Neutrophil (primary cell): ENCODE data around the gene GTPBP1.

Experiments
- H3K27ac ChIP-seq: fragments of 200-600 bp; sonication (generic); 2 replicates; pipeline ENCODE4 v1.5.1; 2016; ENCODE audit warnings: mild to moderate bottlenecking, moderate library complexity
- H3K27me3 ChIP-seq: fragments of 200-600 bp; sonication (generic); 2 replicates; pipeline ENCODE4 v1.6.0; 2016; ENCODE audit warnings: mild to moderate bottlenecking
- H3K36me3 ChIP-seq: fragments of 200-600 bp; sonication (generic); 2 replicates; pipeline ENCODE4 v1.5.1; 2017
- H3K4me1 ChIP-seq, 2 experiments: fragments of 200-600 bp in 1 of 2; sonication (generic) in 1 of 2; 1 replicate in 1 of 2; 2 replicates in 1 of 2; pipeline versions ENCODE4 v1.5.1 to v1.6.1; 2013 to 2016; ENCODE audit warnings: low read depth in 1 of 2, low read length in 1 of 2, mild to moderate bottlenecking in 1 of 2, moderate library complexity in 1 of 2; ENCODE audit not compliant: control insufficient read depth in 1 of 2, insufficient read depth in 1 of 2
- H3K4me3 ChIP-seq, 2 experiments: fragments of 200-600 bp in 1 of 2; sonication (generic) in 1 of 2; 1 replicate in 1 of 2; 2 replicates in 1 of 2; pipeline ENCODE4 v1.5.1; 2013 to 2016; ENCODE audit warnings: low read depth in 1 of 2, low read length in 1 of 2, mild to moderate bottlenecking in 1 of 2, moderate library complexity in 1 of 2
- H3K9me3 ChIP-seq: fragments of 200-600 bp; sonication (generic); 2 replicates; pipeline ENCODE4 v1.5.1; 2016
- TF ChIP-seq, protein P1 (sequence below): fragments of 200-600 bp; sonication (generic); IDR thresholded peaks from 2 replicates; pipeline ENCODE4 v1.5.1; 2016; ENCODE audit warnings: antibody characterized with exemption

Gene GTPBP1

DNA sequence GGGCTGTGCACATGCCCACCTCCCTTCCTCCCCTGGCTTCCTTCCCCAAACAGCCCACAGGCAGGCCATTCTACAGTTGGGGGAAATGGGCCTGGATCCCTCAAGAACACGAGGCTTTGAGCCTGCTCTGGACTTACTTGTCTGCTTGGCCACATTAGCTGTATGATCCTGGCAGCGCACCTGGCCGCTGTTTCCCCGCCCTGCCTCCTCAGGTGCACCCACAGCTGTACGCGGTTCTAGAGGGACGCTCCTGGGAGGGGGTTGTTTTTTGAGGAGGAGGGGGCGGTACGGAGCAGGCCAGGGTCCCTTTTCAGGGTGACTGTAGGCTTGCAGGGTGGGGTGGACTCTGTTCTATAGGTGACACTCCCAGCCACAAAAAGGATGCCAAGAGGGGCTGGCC lies 61.6 kb downstream of the GTPBP1 start:
- Histone ChIP-seq H3K9me3 (no peaks in the 10 kb centered on the region), H3K4me1 (no peaks in the 10 kb centered on the region), H3K27ac (no peak overlapping the region), H3K27me3 (no peaks in the 10 kb centered on the region), H3K4me3 (no peak overlapping the region), H3K36me3 (no peaks in the 10 kb centered on the region)
- TF ChIP-seq, protein P1, sequence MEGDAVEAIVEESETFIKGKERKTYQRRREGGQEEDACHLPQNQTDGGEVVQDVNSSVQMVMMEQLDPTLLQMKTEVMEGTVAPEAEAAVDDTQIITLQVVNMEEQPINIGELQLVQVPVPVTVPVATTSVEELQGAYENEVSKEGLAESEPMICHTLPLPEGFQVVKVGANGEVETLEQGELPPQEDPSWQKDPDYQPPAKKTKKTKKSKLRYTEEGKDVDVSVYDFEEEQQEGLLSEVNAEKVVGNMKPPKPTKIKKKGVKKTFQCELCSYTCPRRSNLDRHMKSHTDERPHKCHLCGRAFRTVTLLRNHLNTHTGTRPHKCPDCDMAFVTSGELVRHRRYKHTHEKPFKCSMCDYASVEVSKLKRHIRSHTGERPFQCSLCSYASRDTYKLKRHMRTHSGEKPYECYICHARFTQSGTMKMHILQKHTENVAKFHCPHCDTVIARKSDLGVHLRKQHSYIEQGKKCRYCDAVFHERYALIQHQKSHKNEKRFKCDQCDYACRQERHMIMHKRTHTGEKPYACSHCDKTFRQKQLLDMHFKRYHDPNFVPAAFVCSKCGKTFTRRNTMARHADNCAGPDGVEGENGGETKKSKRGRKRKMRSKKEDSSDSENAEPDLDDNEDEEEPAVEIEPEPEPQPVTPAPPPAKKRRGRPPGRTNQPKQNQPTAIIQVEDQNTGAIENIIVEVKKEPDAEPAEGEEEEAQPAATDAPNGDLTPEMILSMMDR: no peak

GRCh38 chr22:38768036-38768435 lies 62.3 kb downstream of the GTPBP1 start:
- Histone ChIP-seq H3K9me3 (no peaks in the 10 kb centered on the region), H3K4me3 (no peak overlapping the region), H3K36me3 (no peaks in the 10 kb centered on the region), H3K4me1 (no peaks in the 10 kb centered on the region), H3K27ac (no peak overlapping the region), H3K27me3 (no peaks in the 10 kb centered on the region)
- TF ChIP-seq, protein P1: no peak

GRCh38 chr22:38770257-38770949 lies 64.7 kb downstream of the GTPBP1 start:
- Histone ChIP-seq H3K4me1 (no peaks in the 10 kb centered on the region), H3K4me3 (no peak overlapping the region), H3K9me3 (no peaks in the 10 kb centered on the region), H3K27me3 (no peaks in the 10 kb centered on the region), H3K36me3 (no peaks in the 10 kb centered on the region), H3K27ac (no peak overlapping the region)
- TF ChIP-seq, protein P1: no peak

GRCh38 chr22:38772623-38772873 lies 66.8 kb downstream of the GTPBP1 start:
- Histone ChIP-seq H3K4me1 (no peaks in the 10 kb centered on the region), H3K27me3 (no peaks in the 10 kb centered on the region), H3K27ac (no peak overlapping the region), H3K36me3 (no peaks in the 10 kb centered on the region), H3K4me3 (no peak overlapping the region), H3K9me3 (no peaks in the 10 kb centered on the region)
- TF ChIP-seq, protein P1: no peak

GRCh38 chr22:38773363-38773946 lies 67.7 kb downstream of the GTPBP1 start:
- Histone ChIP-seq H3K4me1 (no peaks in the 10 kb centered on the region), H3K27me3 (no peaks in the 10 kb centered on the region), H3K27ac (no peak overlapping the region), H3K9me3 (no peaks in the 10 kb centered on the region), H3K4me3 (no peak overlapping the region), H3K36me3 (no peaks in the 10 kb centered on the region)
- TF ChIP-seq, protein P1: no peak
